HEK293T (cell line): ENCODE results near the gene ZNF672.

Experiments
- BHLHE40 ChIP-seq: fragments of 450-650 bp; IDR thresholded peaks from 2 replicates; pipeline ENCODE4 v1.6.1; 2016; ENCODE audit warnings: mild to moderate bottlenecking, moderate library complexity, borderline replicate concordance
- CTBP1 ChIP-seq: fragments of 450-650 bp; IDR thresholded peaks from 2 replicates; pipeline ENCODE4 v1.6.1; 2016; ENCODE audit warnings: borderline replicate concordance
- ELF4 ChIP-seq: fragments of 450-650 bp; IDR thresholded peaks from 2 replicates; pipeline ENCODE4 v1.6.1; 2017; ENCODE audit warnings: antibody characterized with exemption
- FOXA1 ChIP-seq: fragments of 450-650 bp; IDR thresholded peaks from 2 replicates; pipeline ENCODE4 v1.6.1; 2016; ENCODE audit warnings: mild to moderate bottlenecking
- FOXK2 ChIP-seq: fragments of 450-650 bp; IDR thresholded peaks from 2 replicates; pipeline ENCODE4 v1.6.1; 2016; ENCODE audit warnings: mild to moderate bottlenecking
- FOXM1 ChIP-seq: fragments of 450-650 bp; IDR thresholded peaks from 2 replicates; pipeline ENCODE4 v1.6.1; 2017; ENCODE audit warnings: mild to moderate bottlenecking, borderline replicate concordance
- HDGF ChIP-seq: fragments of 450-650 bp; IDR thresholded peaks from 2 replicates; pipeline ENCODE4 v1.6.1; 2017; ENCODE audit warnings: antibody characterized with exemption, borderline replicate concordance
- LEF1 ChIP-seq: fragments of 450-650 bp; IDR thresholded peaks from 2 replicates; pipeline ENCODE4 v1.6.1; 2017; ENCODE audit warnings: mild to moderate bottlenecking, borderline replicate concordance
- PKNOX1 ChIP-seq: fragments of 450-650 bp; IDR thresholded peaks from 2 replicates; pipeline ENCODE4 v1.6.1; 2016
- SP1 ChIP-seq: fragments of 450-650 bp; IDR thresholded peaks from 2 replicates; pipeline ENCODE4 v1.6.1; 2017
- SUZ12 ChIP-seq: fragments of 450-650 bp; IDR thresholded peaks from 2 replicates; pipeline ENCODE4 v1.6.1; 2016; ENCODE audit warnings: mild to moderate bottlenecking
- TARDBP ChIP-seq: fragments of 450-650 bp; IDR thresholded peaks from 2 replicates; pipeline ENCODE4 v1.6.1; 2016

- TF ChIP-seq FOXK2 (no peak), FOXM1 (no peak), LEF1 (no peak), HDGF (no peak), FOXA1 (no peak), PKNOX1 (no peak), ELF4 (no peak), TARDBP (no peak), SUZ12 (no peak), CTBP1 (no peak), BHLHE40 (no peak), SP1 (no peak)
Measured at GRCh38 chr1:248825136-248825535, 12.9 kb upstream of the ZNF672 start.
